Heart left ventricle (tissue), 13 donors: ENCODE results near the gene TP53RK.

Experiments used
- POLR2A ChIP-seq, 2 donors: fragments of 450-650 bp; IDR thresholded peaks; one replicate each; pipeline ENCODE4 v1.6.1; 2017; ENCODE audit warnings: antibody characterized with exemption in 2 of 2, mild to moderate bottlenecking in 2 of 2, moderate library complexity in 2 of 2
- TF ChIP-seq, protein P1 (sequence below), 12 donors: fragments of 200-600 bp; sonication (generic) in 4 of 12; IDR thresholded peaks; one replicate each; pipeline versions ENCODE4 v1.5.0 to v1.8.0; 2018 to 2022; ENCODE audit warnings: antibody characterized with exemption in 12 of 12, mild to moderate bottlenecking in 5 of 12
- donor health status: ischemic (EF 13 %, LVEDD 7.1; RV severe dilation, severe dysfunction).
- donor health status: DM: no; HTN: yes; CAD: no.
- donor health status: DM: no; HTN: no; CAD: no.
- donor health status: ischemic (EF 25% LVEDD 6.9; RV normal size, moderate dysfunction).
- donor health status: ischemic (EF 25% LVEDD 5.7; RV mildly dilated, moderate dysfunction).
- donor health status: ischemic (EF 35%, LVEDD 5.7; RV mildly dilated, moderate dysfunction).
- donor health status: nonischemic (EF 11% LVEDD 7.7; RV severe dilation, severe dysfunction).
- donor health status: DM: yes; HTN: yes; CAD: no.
- donor health status: PGD.
- donor health status: ischemic (EF 29% LVEDD 5.4; RV normal size, mild dysfunction).
- donor health status: nonischemic (EF 23%, LVEDD 6.1; RV moderate dilation, normal function).

DNA sequence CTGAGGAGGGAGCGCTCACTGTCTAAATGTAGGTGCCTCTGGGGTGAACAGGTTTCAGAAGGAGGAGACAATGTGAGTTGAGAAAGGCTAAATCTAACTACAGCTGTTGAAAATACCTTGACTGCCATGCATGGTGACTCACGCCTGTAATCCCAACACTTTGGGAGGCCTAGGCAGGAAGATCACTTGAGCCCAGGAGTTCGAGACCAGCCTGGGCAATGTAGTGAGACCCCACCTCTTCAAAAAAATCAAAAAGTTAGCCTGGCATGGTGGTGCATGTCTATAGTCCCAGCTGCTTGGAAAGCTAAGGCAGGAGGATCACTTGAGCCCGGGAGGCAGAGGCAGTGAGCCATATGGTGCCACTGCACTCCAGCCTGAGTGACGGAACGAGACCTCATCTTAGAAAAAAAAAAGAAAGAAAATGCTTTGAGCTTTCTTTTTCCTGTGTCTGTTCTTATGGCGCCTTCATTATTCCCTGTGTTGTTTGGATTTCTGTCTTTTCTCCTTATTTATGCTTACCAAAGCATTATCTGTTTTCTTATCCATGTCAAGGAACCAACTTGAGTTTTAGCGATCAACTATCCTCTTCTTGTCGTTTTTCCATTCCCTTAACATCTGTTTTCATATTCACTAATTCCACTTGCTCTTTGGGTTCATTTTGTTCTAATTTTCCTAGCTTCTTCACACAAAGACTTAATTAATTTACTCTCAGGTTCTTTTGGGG is 28.7 kb upstream of the TP53RK start:
- TF ChIP-seq, protein P1, sequence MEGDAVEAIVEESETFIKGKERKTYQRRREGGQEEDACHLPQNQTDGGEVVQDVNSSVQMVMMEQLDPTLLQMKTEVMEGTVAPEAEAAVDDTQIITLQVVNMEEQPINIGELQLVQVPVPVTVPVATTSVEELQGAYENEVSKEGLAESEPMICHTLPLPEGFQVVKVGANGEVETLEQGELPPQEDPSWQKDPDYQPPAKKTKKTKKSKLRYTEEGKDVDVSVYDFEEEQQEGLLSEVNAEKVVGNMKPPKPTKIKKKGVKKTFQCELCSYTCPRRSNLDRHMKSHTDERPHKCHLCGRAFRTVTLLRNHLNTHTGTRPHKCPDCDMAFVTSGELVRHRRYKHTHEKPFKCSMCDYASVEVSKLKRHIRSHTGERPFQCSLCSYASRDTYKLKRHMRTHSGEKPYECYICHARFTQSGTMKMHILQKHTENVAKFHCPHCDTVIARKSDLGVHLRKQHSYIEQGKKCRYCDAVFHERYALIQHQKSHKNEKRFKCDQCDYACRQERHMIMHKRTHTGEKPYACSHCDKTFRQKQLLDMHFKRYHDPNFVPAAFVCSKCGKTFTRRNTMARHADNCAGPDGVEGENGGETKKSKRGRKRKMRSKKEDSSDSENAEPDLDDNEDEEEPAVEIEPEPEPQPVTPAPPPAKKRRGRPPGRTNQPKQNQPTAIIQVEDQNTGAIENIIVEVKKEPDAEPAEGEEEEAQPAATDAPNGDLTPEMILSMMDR (IDR thresholded peaks at IDR 0.05) = no peak
- TF ChIP-seq POLR2A (IDR thresholded peaks at IDR 0.05) = no peak
